BE2C (cell line): ENCODE data around the gene OSBPL5.

Source experiments
- DNase-seq: peaks from one replicate; pipeline ENCODE4 v3.0.0-alpha.2; 2020
- H3K27me3 ChIP-seq: fragments of 250-450 bp; sonication (Bioruptor Pico); 2 replicates; pipeline ENCODE4 v1.5.1; 2020; ENCODE audit warnings: mild to moderate bottlenecking
- H3K36me3 ChIP-seq: fragments of 250-450 bp; sonication (Bioruptor Pico); 2 replicates; pipeline ENCODE4 v1.5.1; 2020; ENCODE audit warnings: mild to moderate bottlenecking
- H3K4me1 ChIP-seq: fragments of 250-450 bp; sonication (Bioruptor Pico); 2 replicates; pipeline ENCODE4 v1.5.1; 2020
- H3K4me3 ChIP-seq: 2 replicates; pipeline ENCODE4 v1.5.1; 2011; ENCODE audit warnings: low read depth, low read length
- H3K9me3 ChIP-seq: fragments of 250-450 bp; sonication (Bioruptor Pico); 2 replicates; pipeline ENCODE4 v1.5.1; 2020
- CTCF ChIP-seq: IDR thresholded peaks from 2 replicates; pipeline ENCODE4 v1.5.1; 2012; ENCODE audit warnings: mild to moderate bottlenecking, low read depth, low read length

Gene OSBPL5

GRCh38 chr11:3164552-3165151 is 458 bp downstream of the OSBPL5 start:
- peak; percentile 5 for DNase-seq
- Histone ChIP-seq H3K27me3 (no peaks in the 10 kb centered on the region), H3K36me3 (no peaks in the 10 kb centered on the region), H3K4me3 (peak overlapping the region; percentile 56), H3K9me3 (no peaks in the 10 kb centered on the region), H3K4me1 (peaks cover 7% of the 10 kb centered on the region)
- TF ChIP-seq CTCF: no peak

GRCh38 chr11:3164138-3164551 is 965 bp downstream of the OSBPL5 start:
- peak overlapping the region; percentile 56 for H3K4me3 ChIP-seq
- H3K36me3 ChIP-seq: no peaks in the 10 kb centered on the region

GRCh38 chr11:3163241-3163981 is 1.7 kb downstream of the OSBPL5 start:
- H3K36me3 ChIP-seq: no peaks in the 10 kb centered on the region
- H3K9me3 ChIP-seq: no peaks in the 10 kb centered on the region
- peak; percentile 7 for DNase-seq
- H3K27me3 ChIP-seq: no peaks in the 10 kb centered on the region
- H3K4me3 ChIP-seq: peak overlapping the region; percentile 56
- H3K4me1 ChIP-seq: peaks cover 12% of the 10 kb centered on the region
- TF ChIP-seq CTCF: no peak

More at GRCh38 chr11:3164138-3164551, 965 bp downstream of the OSBPL5 start:
- peak; percentile 4 for DNase-seq
- no peaks in the 10 kb centered on the region for H3K9me3 ChIP-seq
- peaks cover 12% of the 10 kb centered on the region for H3K4me1 ChIP-seq
- TF ChIP-seq CTCF: no peak
- H3K27me3 ChIP-seq: no peaks in the 10 kb centered on the region

- H3K36me3 ChIP-seq: no peaks in the 10 kb centered on the region
- H3K4me3 ChIP-seq: no peak overlapping the region
- no peaks in the 10 kb centered on the region for H3K9me3 ChIP-seq
- peaks cover 12% of the 10 kb centered on the region for H3K4me1 ChIP-seq
- H3K27me3 ChIP-seq: no peaks in the 10 kb centered on the region
- TF ChIP-seq CTCF: no peak
- peak; percentile 1 for DNase-seq
Observed at GRCh38 chr11:3162410-3163240, 2.5 kb downstream of the OSBPL5 start.

DNA sequence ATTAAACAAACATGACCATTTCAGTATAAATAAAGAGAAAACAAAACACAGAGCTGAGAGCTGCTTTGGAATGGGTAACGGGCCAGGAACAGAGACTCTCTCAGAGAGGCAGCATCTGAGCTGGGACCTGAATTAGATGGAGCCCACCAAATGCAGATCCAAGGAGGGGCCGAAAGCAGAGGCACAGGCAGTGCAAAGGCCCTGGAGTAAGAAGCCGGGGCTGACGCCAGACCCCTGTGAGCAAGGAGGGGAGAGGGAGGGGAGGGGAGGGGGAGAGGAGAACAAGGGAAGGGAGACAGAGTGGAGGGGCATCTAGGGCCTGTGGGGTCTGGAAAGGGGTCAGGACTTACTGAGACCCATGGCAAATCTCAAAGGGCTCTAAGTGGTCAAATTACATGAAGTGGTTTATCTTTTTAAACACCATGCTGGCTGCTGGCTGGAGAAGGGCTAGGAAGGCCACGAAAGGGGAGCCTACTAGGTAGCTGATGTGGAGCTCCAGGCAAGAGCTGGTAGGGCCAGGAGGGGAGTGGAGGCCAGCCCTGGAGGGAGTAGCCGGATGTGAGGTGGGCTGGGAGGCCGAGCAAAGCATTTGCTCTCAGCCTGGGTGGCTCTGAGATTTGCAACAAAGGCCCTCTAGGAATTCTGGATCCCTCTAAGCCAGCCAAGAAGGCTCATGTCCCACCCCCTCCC is 3.2 kb downstream of the OSBPL5 start:
- Histone ChIP-seq H3K4me3 (no peak overlapping the region), H3K9me3 (no peaks in the 10 kb centered on the region)

More for the DNA sequence above, 3.2 kb downstream of the OSBPL5 start:
- Histone ChIP-seq H3K27me3 (no peaks in the 10 kb centered on the region), H3K36me3 (no peaks in the 10 kb centered on the region), H3K4me1 (peaks cover 14% of the 10 kb centered on the region)
- DNase-seq: peak; percentile 1
- no peak for TF ChIP-seq CTCF
